Psoas muscle (tissue), 8 donors: ENCODE results near the gene CERS6. TPM values are rescaled to one million over a fixed set of nuclear protein-coding genes. Genes with fewer than 3 reads are reported as not detected.

ENCODE experiments used
- ATAC-seq, 4 donors: fragments of 200-7000 bp; cut with Tn5 transposase; one replicate each; pipeline ENCODE4 v1.9.1; 2020; ENCODE audit warnings: moderate library complexity in 3 of 4, mild to moderate bottlenecking in 2 of 4
- DNase-seq, 2 donors: peaks; one replicate each; pipeline ENCODE4 v3.0.0-alpha.2; 2020
- H3K27ac ChIP-seq: fragments of 200-600 bp; one replicate; pipeline ENCODE4 v1.8.0; 2022
- H3K27me3 ChIP-seq, 3 donors: fragments of 200-600 bp in 1 of 3; one replicate each; pipeline versions ENCODE4 v1.6.1 to v1.8.0; 2013 to 2022; ENCODE audit warnings: low read length in 2 of 3, mild to moderate bottlenecking in 2 of 3, moderate library complexity in 1 of 3; ENCODE audit not compliant: insufficient read depth in 3 of 3
- H3K36me3 ChIP-seq, 2 donors: fragments of 200-600 bp in 1 of 2; one replicate each; pipeline versions ENCODE4 v1.6.1 to v1.8.0; 2013 to 2022; ENCODE audit warnings: low read depth in 1 of 2, mild to moderate bottlenecking in 1 of 2, moderate library complexity in 1 of 2; ENCODE audit not compliant: insufficient read depth in 1 of 2
- H3K4me1 ChIP-seq: fragments of 200-600 bp; one replicate; pipeline ENCODE4 v1.8.0; 2022
- H3K4me3 ChIP-seq: fragments of 200-600 bp; one replicate; pipeline ENCODE4 v1.8.0; 2022; ENCODE audit warnings: mild to moderate bottlenecking
- H3K9me3 ChIP-seq: fragments of 200-600 bp; one replicate; pipeline ENCODE4 v1.8.0; 2022
- WGBS, 3 donors: extraction: QIAGEN DNeasy Blood & Tissue Kit; methylation state at CpG; one replicate each; pipeline versions ENCODE4 v1.1.6 to v1.1.7; 2013; 5-methylcytosine and 5-hydroxymethylcytosine counted together
- intact Hi-C, 2 donors: fragments of 100-400 bp; cut with DNase I; formaldehyde crosslinking; loops; one replicate each; pipeline versions ENCODE4 v1.11.0 to v1.14.2; 2022
- polyA plus RNA-seq, 3 donors: library from polyadenylated mRNA; stranded (reverse); fragments of 200-250 nt; gene quantifications; one replicate each; pipeline ENCODE4 v1.2.3, GENCODE V29; 2013
- total RNA-seq, 4 donors: library from RNA; stranded (reverse); fragmentation: NEBNext Ultra II Directional in 2 of 4; extraction: Animal tissue kit (Norgen Biotek cat#: 25700) in 2 of 4; gene quantifications; one replicate each; pipeline versions ENCODE4 v1.2.1 to v1.2.4, GENCODE V29; 2021 to 2023
- TF ChIP-seq, protein P1 (sequence below): fragments of 200-600 bp; IDR thresholded peaks from one replicate; pipeline ENCODE4 v1.8.0; 2022; ENCODE audit warnings: antibody characterized with exemption
- donor health status: healthy with polysubstance abuse.
- donor health status: DM: no; HTN: no; CAD: no; lungs with moderate emphysema.
- donor health status: Bipolar disorder and iron deficiency.
- donor health status: healthy.
- donor health status: DM: yes; HTN: yes; CAD: no.
- donor health status: DM: no; HTN: no; CAD: no.
- donor health status: DM: no; HTN: no; CAD: no.
- donor health status: DM: yes; HTN: yes; CAD: no.

Gene CERS6
- total and polyA plus RNA-seq, 7 donors = 4.8 to 18.1 (median 11.2) TPM

DNA sequence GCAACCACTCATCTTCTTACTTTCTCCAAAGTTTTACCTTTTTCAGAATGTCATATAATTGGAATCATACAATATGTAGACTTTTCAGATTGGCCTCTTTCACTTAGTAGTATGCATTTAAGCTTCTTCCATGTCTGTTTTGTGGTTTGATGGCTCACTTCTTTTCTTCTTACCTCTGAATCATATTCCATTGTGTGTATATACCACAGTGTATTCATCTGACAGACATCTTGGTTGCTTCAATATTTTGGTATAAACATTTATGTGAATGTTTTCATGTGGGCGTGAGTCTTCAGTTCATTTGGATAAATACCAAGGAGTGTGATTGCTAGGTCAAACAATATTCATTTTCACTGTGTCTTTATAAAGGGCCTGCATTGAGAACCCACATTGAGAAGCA is 210.3 kb downstream of the CERS6 start:
- Histone ChIP-seq H3K9me3 (no peaks in the 10 kb centered on the region), H3K36me3 (no peaks in the 10 kb centered on the region), H3K27me3 (no peaks in the 10 kb centered on the region), H3K4me1 (peaks cover 7% of the 10 kb centered on the region), H3K4me3 (no peak overlapping the region), H3K27ac (no peak overlapping the region)
- WGBS, 3 donors = 85 to 92% (median 86%) methylated on average over 1 of the region's 1 CpG
- TF ChIP-seq, protein P1, sequence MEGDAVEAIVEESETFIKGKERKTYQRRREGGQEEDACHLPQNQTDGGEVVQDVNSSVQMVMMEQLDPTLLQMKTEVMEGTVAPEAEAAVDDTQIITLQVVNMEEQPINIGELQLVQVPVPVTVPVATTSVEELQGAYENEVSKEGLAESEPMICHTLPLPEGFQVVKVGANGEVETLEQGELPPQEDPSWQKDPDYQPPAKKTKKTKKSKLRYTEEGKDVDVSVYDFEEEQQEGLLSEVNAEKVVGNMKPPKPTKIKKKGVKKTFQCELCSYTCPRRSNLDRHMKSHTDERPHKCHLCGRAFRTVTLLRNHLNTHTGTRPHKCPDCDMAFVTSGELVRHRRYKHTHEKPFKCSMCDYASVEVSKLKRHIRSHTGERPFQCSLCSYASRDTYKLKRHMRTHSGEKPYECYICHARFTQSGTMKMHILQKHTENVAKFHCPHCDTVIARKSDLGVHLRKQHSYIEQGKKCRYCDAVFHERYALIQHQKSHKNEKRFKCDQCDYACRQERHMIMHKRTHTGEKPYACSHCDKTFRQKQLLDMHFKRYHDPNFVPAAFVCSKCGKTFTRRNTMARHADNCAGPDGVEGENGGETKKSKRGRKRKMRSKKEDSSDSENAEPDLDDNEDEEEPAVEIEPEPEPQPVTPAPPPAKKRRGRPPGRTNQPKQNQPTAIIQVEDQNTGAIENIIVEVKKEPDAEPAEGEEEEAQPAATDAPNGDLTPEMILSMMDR = no peak
- DNase-seq = no peak
- intact Hi-C loops = no loop called here
- no peak for ATAC-seq

DNA sequence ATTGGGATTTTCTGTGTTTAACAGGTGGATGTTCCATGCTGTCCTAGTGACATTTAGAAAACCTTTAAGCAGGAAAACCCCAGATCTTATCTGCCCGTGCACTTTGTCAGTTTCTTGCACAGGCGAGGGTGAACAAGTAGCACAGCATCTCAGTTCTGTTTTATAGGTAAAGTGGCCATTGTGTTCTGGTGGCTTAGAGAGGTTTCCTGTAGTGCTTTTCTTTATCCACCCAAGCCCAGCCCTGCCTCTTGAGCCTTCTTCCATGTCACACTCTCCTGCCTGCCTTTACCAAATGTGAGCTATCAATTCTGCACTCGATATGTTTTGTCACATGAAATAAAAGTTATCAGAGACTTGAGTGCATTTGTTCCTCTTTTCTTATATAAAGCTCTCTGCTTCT is 211.1 kb downstream of the CERS6 start:
- intact Hi-C loops = no loop called here
- no peaks in the 10 kb centered on the region for H3K36me3 ChIP-seq
- no peak overlapping the region for H3K4me3 ChIP-seq
- no peaks in the 10 kb centered on the region for H3K4me1 ChIP-seq
- no peaks in the 10 kb centered on the region for H3K9me3 ChIP-seq
- TF ChIP-seq, protein P1 = no peak
- no peaks in the 10 kb centered on the region for H3K27me3 ChIP-seq
- WGBS, 3 donors = 91 to 93% (median 92%) methylated on average over 3 of the region's 3 CpGs
- ATAC-seq (no peak), DNase-seq (no peak)
- no peak overlapping the region for H3K27ac ChIP-seq

DNA sequence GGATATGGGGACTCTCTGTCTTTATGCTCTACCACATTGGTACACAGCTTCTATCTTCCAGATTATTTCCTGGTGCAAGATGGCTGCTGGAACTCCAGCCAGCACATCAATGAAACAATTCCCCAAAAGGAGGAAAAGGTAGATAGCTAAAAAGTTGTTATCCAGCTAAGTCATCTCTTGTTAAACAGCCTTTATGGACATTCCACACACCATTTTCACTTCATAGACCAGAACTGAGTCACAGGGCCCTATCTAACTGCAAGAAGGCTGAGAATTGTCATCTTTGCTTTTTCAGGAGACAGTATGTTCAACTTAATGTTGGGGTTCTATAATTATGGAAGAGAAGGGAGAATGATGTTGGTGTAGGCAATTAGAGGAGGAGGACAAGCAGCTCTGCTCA is 213.1 kb downstream of the CERS6 start:
- DNase-seq (no peak), ATAC-seq (no peak)
- H3K9me3 ChIP-seq = no peaks in the 10 kb centered on the region
- no peaks in the 10 kb centered on the region for H3K36me3 ChIP-seq
- no peak overlapping the region for H3K27ac ChIP-seq
- TF ChIP-seq, protein P1 = no peak
- intact Hi-C loops = no loop called here
- H3K4me1 ChIP-seq = no peaks in the 10 kb centered on the region
- H3K4me3 ChIP-seq = no peak overlapping the region
- no peaks in the 10 kb centered on the region for H3K27me3 ChIP-seq

DNA sequence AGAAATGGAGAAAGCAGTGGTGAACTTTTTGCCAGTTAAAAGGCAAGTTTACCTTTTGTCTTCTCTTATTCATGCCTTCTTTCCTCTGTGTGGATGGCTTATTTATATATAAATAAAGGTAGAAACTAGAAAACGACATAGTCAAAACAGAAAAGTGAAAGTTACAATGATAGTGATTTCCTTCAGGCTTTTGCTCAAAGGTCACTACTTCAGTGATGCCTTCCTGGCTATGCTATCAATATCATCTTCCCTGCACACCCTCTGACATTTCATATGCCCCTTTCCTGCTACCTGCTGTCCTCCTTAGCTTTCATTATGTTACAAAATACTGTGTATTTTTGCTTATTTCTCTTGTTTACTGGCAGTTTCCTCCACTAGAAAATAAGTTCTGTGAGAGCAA is 214.4 kb downstream of the CERS6 start:
- H3K27me3 ChIP-seq = no peaks in the 10 kb centered on the region
- H3K4me1 ChIP-seq = no peaks in the 10 kb centered on the region
- intact Hi-C loops = no loop called here
- H3K4me3 ChIP-seq = no peak overlapping the region
- WGBS, 3 donors = 74 to 83% (median 81%) methylated on average over 1 of the region's 1 CpG
- DNase-seq (no peak), ATAC-seq (no peak)
- no peaks in the 10 kb centered on the region for H3K9me3 ChIP-seq
- TF ChIP-seq, protein P1 = no peak
- H3K36me3 ChIP-seq = no peaks in the 10 kb centered on the region
- no peak overlapping the region for H3K27ac ChIP-seq

DNA sequence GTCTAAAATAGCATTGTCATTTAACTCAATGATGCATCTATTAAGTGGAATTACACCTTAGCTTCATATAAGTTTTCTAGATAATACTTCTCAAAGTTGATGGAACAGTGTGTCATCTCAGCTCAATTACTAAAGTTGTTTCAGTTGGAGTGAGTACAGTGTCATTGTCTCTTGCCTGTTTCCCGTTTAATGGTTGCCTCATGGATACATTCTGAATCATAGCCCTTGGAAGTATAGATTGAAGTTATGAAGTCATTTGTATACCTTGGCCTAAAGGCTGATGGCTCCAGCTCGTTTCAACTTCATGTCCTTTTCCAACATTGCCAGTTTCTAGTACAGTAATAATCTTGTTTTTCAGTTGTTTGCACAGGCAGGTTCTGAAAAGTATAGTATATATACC is 215.9 kb downstream of the CERS6 start:
- WGBS, 3 donors = 82 to 90% (median 82%) methylated on average over 2 of the region's 2 CpGs
- TF ChIP-seq, protein P1 = no peak
- DNase-seq (no peak), ATAC-seq (no peak)
- H3K4me1 ChIP-seq = no peaks in the 10 kb centered on the region
- no peak overlapping the region for H3K27ac ChIP-seq
- no peaks in the 10 kb centered on the region for H3K27me3 ChIP-seq
- H3K36me3 ChIP-seq = no peaks in the 10 kb centered on the region
- intact Hi-C loops = no loop called here
- H3K9me3 ChIP-seq = no peaks in the 10 kb centered on the region
- no peak overlapping the region for H3K4me3 ChIP-seq
